ENCODE results near the gene TRIM46. TPM values are rescaled to one million over a fixed set of nuclear protein-coding genes. Genes with fewer than 3 reads are reported as not detected.

The TRIM46 gene
- total RNA-seq, 3 donors from 2014 or later (not counting 1 experiment from before 2014, with no cell fraction given): 0.94 to 4.9 (median 2.5) TPM

DNA sequence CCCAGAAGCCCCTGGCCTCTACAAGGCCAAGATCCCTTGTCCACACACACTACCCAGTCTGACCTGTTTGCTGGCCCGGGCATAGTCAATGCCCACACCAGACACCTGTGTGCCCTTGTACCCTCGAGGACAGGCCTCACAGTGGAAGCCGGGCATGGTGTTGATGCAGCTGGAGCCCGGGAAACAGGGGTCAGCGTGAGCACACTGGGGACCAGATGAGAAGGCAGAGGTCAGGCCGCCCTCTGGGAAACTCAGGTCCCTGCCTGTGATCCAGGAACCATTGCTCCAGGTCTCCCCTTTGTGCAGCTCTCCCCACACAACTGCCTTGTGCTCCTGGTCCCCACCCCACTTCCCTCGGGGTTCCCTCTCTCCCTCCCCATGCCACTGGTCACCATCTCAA is 28.5 kb downstream of the TRIM46 start:
- Histone ChIP-seq H3K27me3 (ENCODE audit: control insufficient read depth, insufficient read depth, low read length) (no peaks in the 10 kb centered on the region), H3K36me3 (ENCODE audit: control insufficient read depth, insufficient read depth, low read length) (no peaks in the 10 kb centered on the region), H3K27ac (ENCODE audit: low read length) (no peak overlapping the region), H3K4me1 (ENCODE audit: control insufficient read depth, insufficient read depth, low read length) (peaks cover 5% of the 10 kb centered on the region), H3K9me3 (ENCODE audit: control insufficient read depth, insufficient read depth, low read length) (no peaks in the 10 kb centered on the region), H3K4me3 (ENCODE audit: low read length) (no peak overlapping the region)
- H3K27ac Mint-ChIP-seq: no peak overlapping the region
- no peak overlapping the region for H3K4me3 Mint-ChIP-seq
- intact Hi-C loops (cut with micrococcal nuclease): no loop called here
- H3K4me1 Mint-ChIP-seq: peaks cover 5% of the 10 kb centered on the region in 2 donors
- TF ChIP-seq CTCF (IDR thresholded peaks at IDR 0.05): no peak
- DNase-seq: no peak
- H3K9me3 Mint-ChIP-seq: no peaks in the 10 kb centered on the region
- ATAC-seq: no peak
- 92% methylated on average over 7 of the region's 7 CpGs for WGBS (ENCODE audit: insufficient coverage)
- no peaks in the 10 kb centered on the region for H3K27me3 Mint-ChIP-seq (ENCODE audit: low read depth in 2 of 2)
- H3K36me3 Mint-ChIP-seq: no peaks in the 10 kb centered on the region

- intact Hi-C loops (cut with micrococcal nuclease): no loop called here
- Mint-ChIP-seq H3K36me3 (no peaks in the 10 kb centered on the region), H3K9me3 (no peaks in the 10 kb centered on the region), H3K4me3 (no peak overlapping the region), H3K27me3 (ENCODE audit: low read depth in 2 of 2) (no peaks in the 10 kb centered on the region), H3K27ac (no peak overlapping the region), H3K4me1 (peaks cover 10 to 13% of the 10 kb centered on the region in 2 donors)
- ATAC-seq (no peak), DNase-seq (no peak)
- Histone ChIP-seq H3K27me3 (ENCODE audit: control insufficient read depth, insufficient read depth, low read length) (no peaks in the 10 kb centered on the region), H3K36me3 (ENCODE audit: control insufficient read depth, insufficient read depth, low read length) (no peaks in the 10 kb centered on the region), H3K9me3 (ENCODE audit: control insufficient read depth, insufficient read depth, low read length) (no peaks in the 10 kb centered on the region), H3K4me1 (ENCODE audit: control insufficient read depth, insufficient read depth, low read length) (peaks cover 12% of the 10 kb centered on the region), H3K4me3 (ENCODE audit: low read length) (no peak overlapping the region), H3K27ac (ENCODE audit: low read length) (no peak overlapping the region)
- 93% methylated on average over 19 of the region's 19 CpGs for WGBS (ENCODE audit: insufficient coverage)
- TF ChIP-seq CTCF (IDR thresholded peaks at IDR 0.05): no peak
Measured at GRCh38 chr1:155202731-155203515, 29.3 kb downstream of the TRIM46 start.

DNA sequence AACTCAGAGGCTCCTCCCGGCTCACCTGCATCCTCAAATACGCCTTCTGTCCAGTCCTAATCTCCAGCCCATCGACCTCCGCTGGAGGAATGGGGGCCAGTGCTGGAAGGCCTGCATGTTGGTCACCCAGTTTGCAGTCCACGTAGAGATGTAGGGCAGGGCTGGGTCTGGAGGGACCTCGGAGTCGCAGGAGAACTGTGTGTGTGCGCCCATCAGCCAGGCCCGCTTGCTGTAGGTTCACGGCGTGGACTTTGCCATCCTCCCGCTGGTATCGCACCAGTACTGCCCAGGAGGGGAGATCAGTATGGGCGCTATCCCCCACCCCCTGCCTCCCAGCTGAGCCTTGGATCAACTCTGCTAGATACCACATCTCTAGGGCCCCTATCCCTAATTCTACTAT is 31.4 kb downstream of the TRIM46 start:
- no peak overlapping the region for H3K4me3 ChIP-seq (ENCODE audit: low read length)
- Mint-ChIP-seq H3K4me1 (peaks cover 25 to 28% of the 10 kb centered on the region in 2 donors), H3K4me3 (no peak overlapping the region), H3K36me3 (no peaks in the 10 kb centered on the region), H3K27ac (no peak overlapping the region), H3K27me3 (ENCODE audit: low read depth in 2 of 2) (no peaks in the 10 kb centered on the region), H3K9me3 (no peaks in the 10 kb centered on the region)
- DNase-seq: no peak
- 93% methylated on average over 14 of the region's 14 CpGs for WGBS (ENCODE audit: insufficient coverage)
- TF ChIP-seq CTCF (IDR thresholded peaks at IDR 0.05): no peak
- intact Hi-C loops (cut with micrococcal nuclease): loop anchor here (5.0 kb wide), 1 partner anchor 387 kb away; no protein-coding TSS in a partner anchor
- peaks cover 26% of the 10 kb centered on the region for H3K4me1 ChIP-seq (ENCODE audit: control insufficient read depth, insufficient read depth, low read length)
- ATAC-seq: no peak
- H3K27ac ChIP-seq (ENCODE audit: low read length): no peak overlapping the region
- no peaks in the 10 kb centered on the region for H3K9me3 ChIP-seq (ENCODE audit: control insufficient read depth, insufficient read depth, low read length)
- H3K27me3 ChIP-seq (ENCODE audit: control insufficient read depth, insufficient read depth, low read length): no peaks in the 10 kb centered on the region
- no peaks in the 10 kb centered on the region for H3K36me3 ChIP-seq (ENCODE audit: control insufficient read depth, insufficient read depth, low read length)
